Tibial artery (tissue), 4 donors: ENCODE data around the gene RNF38.
"Not testable (repeated sequence)": the region's sequence is repeated elsewhere in the genome, so short reads cannot be mapped to it uniquely, and the experiment has no call there.

Source experiments
- DNase-seq, 2 donors: peaks; one replicate each; pipeline ENCODE4 v3.0.0-alpha.2; 2019
- H3K27ac ChIP-seq, 2 donors: fragments of 200-600 bp; sonication (generic) in 1 of 2; 1 replicate in 1 of 2; 2 replicates in 1 of 2; pipeline ENCODE4 v1.5.1; 2018 to 2019; ENCODE audit warnings: mild to moderate bottlenecking in 1 of 2
- H3K27me3 ChIP-seq, 2 donors: fragments of 200-600 bp; sonication (generic) in 1 of 2; one replicate each; pipeline versions ENCODE4 v1.5.1 to v1.6.0; 2016 to 2019
- H3K36me3 ChIP-seq, 3 donors: fragments of 200-600 bp; sonication (generic) in 2 of 3; one replicate each; pipeline ENCODE4 v1.5.1; 2016 to 2019; ENCODE audit warnings: mild to moderate bottlenecking in 2 of 3
- H3K4me1 ChIP-seq, 4 donors: fragments of 200-600 bp; sonication (generic) in 2 of 4; 1 replicate in 3 of 4; 2 replicates in 1 of 4; pipeline ENCODE4 v1.5.1; 2016 to 2019
- H3K4me3 ChIP-seq, 2 donors: fragments of 200-600 bp; sonication (generic) in 1 of 2; 1 replicate in 1 of 2; 2 replicates in 1 of 2; pipeline ENCODE4 v1.5.1; 2018 to 2019; ENCODE audit warnings: mild to moderate bottlenecking in 2 of 2
- H3K9me3 ChIP-seq, 3 donors: fragments of 200-600 bp; sonication (generic) in 1 of 3; one replicate each; pipeline ENCODE4 v1.5.1; 2016 to 2019
- intact Hi-C: fragments of 100-400 bp; cut with DNase I; formaldehyde crosslinking; loops from one replicate; pipeline ENCODE4 v1.15.0; 2023; ENCODE audit warnings: low total_unique reads
- TF ChIP-seq, protein P1 (sequence below), 2 experiments: fragments of 200-600 bp in 1 of 2; fragments of 450-650 bp in 1 of 2; IDR thresholded peaks; one replicate each; pipeline ENCODE4 v1.5.1; 2017 to 2019; ENCODE audit warnings: antibody characterized with exemption in 2 of 2, mild to moderate bottlenecking in 1 of 2, moderate library complexity in 1 of 2

RNF38 gene

DNA sequence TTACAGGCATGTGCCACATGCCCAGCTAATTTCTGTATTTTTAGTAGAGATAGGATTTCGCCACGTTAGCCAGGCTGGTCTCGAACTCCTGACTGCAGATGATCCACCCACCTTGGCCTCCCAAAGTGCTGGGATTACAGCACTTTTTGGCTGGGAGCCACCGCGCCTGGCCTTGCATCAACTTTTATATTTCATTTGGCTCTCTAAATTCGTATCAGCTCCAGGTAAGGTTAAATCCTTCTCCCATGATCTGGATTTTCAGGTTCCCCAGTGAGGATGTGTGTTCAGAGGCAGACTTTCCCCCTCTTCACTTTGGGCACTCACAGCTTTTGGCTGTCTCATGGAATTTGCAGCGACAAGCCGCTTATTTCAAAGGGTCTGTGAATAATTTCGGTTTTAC lies 16.8 kb upstream of the RNF38 start:
- H3K36me3 ChIP-seq = peaks cover 0 to 9% (median 5%) of the 10 kb centered on the region in 3 donors
- H3K27ac ChIP-seq = no peak overlapping the region
- peaks cover 0 to 3% (median 0%) of the 10 kb centered on the region in 4 donors for H3K4me1 ChIP-seq
- TF ChIP-seq, protein P1, sequence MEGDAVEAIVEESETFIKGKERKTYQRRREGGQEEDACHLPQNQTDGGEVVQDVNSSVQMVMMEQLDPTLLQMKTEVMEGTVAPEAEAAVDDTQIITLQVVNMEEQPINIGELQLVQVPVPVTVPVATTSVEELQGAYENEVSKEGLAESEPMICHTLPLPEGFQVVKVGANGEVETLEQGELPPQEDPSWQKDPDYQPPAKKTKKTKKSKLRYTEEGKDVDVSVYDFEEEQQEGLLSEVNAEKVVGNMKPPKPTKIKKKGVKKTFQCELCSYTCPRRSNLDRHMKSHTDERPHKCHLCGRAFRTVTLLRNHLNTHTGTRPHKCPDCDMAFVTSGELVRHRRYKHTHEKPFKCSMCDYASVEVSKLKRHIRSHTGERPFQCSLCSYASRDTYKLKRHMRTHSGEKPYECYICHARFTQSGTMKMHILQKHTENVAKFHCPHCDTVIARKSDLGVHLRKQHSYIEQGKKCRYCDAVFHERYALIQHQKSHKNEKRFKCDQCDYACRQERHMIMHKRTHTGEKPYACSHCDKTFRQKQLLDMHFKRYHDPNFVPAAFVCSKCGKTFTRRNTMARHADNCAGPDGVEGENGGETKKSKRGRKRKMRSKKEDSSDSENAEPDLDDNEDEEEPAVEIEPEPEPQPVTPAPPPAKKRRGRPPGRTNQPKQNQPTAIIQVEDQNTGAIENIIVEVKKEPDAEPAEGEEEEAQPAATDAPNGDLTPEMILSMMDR (IDR thresholded peaks at IDR 0.05) = no peak
- no peak overlapping the region for H3K4me3 ChIP-seq
- H3K9me3 ChIP-seq = no peaks in the 10 kb centered on the region
- intact Hi-C loops = no loop called here
- no peaks in the 10 kb centered on the region for H3K27me3 ChIP-seq
- DNase-seq = no peak

DNA sequence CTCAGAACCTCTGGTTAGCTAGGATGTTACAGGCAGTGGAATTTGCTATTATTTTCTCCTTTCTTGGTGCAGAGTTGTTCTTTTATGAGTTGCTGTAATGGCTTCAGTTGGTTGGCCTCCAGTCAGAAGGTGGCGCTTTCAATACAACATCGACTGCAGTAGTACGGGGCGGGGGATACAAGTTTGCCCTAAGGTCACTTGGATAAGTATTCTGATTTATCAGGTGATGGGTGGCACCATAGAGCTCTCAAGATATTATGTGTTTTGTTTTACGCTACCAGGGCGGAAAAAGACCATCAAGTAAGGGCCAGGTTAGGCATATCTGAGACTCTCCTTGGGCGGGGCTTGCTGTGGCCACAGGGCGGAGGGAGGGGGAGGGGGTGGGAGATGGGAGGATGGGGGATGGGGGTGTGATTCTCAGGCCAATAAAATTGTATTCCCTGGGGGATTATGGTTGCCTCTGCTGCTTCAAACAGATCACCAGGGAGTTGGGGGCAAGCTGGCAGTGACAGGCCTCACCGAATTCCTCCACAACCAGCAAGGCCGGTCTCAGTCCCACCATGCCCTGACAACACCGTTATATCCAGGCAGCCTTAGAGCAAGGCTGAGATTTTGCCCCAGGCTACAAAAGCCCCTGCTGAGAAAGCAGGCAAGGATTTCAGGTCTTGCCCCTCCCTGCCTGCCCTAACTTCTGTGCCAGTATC lies 15.9 kb upstream of the RNF38 start:
- no peak overlapping the region for H3K4me3 ChIP-seq
- H3K9me3 ChIP-seq = no peaks in the 10 kb centered on the region
- TF ChIP-seq, protein P1 (IDR thresholded peaks at IDR 0.05) = no peak
- intact Hi-C loops = no loop called here
- no peak for DNase-seq
- peaks cover 0 to 3% (median 0%) of the 10 kb centered on the region in 4 donors for H3K4me1 ChIP-seq
- H3K27ac ChIP-seq = no peak overlapping the region
- no peaks in the 10 kb centered on the region for H3K27me3 ChIP-seq
- peaks cover 0 to 6% (median 0%) of the 10 kb centered on the region in 3 donors for H3K36me3 ChIP-seq

DNA sequence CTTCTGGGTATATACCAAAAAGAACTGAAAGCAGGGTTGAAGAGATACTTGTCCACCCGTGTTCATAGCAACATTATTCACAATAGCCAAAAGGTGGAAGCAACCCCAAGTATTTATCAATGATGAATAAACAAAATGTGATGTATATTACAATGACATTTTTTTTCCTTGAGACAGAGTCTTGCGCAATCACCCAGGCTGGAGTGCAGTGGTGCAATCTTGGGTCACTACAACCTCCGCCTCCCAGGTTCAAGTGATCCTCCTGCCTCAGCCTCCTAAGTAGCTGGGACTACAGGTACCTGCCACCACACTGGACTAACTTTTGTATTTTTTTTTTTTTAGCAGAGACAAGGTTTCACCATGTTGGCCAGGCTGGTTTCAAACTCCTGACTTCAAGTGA lies 11.3 kb upstream of the RNF38 start:
- H3K4me1 ChIP-seq, H3K36me3 ChIP-seq, intact Hi-C loops, DNase-seq, H3K27me3 ChIP-seq, H3K9me3 ChIP-seq, H3K4me3 ChIP-seq, H3K27ac ChIP-seq: not testable (repeated sequence)

DNA sequence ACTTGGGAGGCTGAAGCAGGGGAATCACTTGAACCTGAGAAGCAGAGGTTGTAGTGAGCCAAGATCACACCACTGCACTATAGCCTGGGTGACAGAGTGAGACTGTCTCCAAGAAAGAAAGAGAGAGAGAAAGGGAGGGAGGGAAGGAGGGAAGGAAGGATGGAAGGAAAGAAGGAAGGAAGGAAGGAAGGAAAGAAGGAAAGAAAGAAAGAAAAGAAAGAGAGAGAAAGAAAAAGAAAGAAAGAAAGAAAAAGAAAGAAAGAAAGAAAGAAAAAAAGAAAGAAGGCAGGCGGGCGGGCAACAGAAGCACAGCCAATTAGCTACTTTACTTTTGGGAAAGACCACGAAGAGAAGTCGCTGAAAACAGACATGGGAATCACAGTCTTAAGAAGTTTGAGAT lies 9.0 kb upstream of the RNF38 start:
- DNase-seq, H3K9me3 ChIP-seq, intact Hi-C loops, H3K36me3 ChIP-seq, H3K27ac ChIP-seq, H3K4me3 ChIP-seq, H3K4me1 ChIP-seq, H3K27me3 ChIP-seq: not testable (repeated sequence)

DNA sequence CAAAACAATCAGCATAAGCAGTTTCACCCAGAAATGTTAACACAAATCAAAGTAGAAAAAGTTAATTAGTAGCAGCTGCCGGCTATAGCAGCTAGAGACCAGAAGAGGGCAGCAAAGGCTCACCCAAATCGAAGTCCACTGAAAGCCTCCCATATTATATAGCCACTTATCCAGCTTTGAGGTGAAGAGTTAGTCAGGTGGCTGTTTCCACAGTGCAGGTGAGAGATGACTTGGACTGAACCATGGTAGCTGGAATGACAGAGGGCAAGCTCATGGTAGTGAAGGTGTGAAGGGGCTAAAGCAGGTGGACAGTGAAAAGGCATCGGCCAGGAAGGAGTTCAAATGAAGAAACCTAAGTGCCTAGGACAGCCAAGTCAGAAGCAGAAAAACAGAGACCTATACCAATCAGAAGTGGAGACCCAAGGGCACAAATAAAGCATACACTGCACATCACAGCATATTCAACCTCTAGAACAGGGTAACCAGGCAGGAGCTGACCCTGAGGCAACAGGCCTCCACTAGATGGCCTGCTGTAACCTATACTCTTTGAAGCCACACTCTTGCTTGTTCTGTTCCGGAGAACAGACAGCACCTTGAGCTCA lies 7.2 kb upstream of the RNF38 start:
- H3K4me1 ChIP-seq = no peaks in the 10 kb centered on the region
- TF ChIP-seq, protein P1 (IDR thresholded peaks at IDR 0.05) = peak; percentile 88 to 95
- no peaks in the 10 kb centered on the region for H3K36me3 ChIP-seq
- peak overlapping the region in 1 of 2 donors; percentile 23 for H3K27ac ChIP-seq
- no peaks in the 10 kb centered on the region for H3K9me3 ChIP-seq
- peak in 1 of 2 donors; percentile 49 for DNase-seq
- intact Hi-C loops = loop anchor here (2.0 kb wide), 1 partner anchor 150 kb away; no protein-coding TSS in a partner anchor
- H3K27me3 ChIP-seq = no peaks in the 10 kb centered on the region
- H3K4me3 ChIP-seq = no peak overlapping the region

DNA sequence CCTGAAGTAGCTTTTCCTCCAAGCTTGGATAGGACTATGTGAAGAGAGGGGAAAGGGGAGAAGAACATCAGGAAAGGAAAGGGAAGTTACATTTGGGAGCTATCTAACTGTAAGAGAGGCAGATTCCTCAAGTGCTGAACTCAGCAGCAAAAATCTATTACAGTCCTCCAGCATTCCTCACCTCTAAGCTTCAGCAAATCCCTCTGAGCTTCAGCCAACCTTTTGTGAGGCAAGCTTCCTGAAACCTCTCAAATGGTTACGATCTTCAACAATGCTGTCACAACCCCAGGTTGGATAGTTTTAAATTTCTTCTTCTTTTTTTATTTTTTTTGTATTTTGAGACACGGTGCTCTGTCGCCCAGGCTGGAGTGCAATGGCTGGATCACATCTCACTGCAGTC lies 2.5 kb upstream of the RNF38 start:
- Histone ChIP-seq H3K4me3 (no peak overlapping the region), H3K9me3 (no peaks in the 10 kb centered on the region), H3K27me3 (no peaks in the 10 kb centered on the region), H3K4me1 (peaks cover 0 to 25% (median 12%) of the 10 kb centered on the region in 4 donors), H3K27ac (no peak overlapping the region), H3K36me3 (no peaks in the 10 kb centered on the region)
- no peak for DNase-seq
- intact Hi-C loops = loop anchor here (5.0 kb wide), 1 partner anchor 85 kb away; no protein-coding TSS in a partner anchor
- TF ChIP-seq, protein P1 (IDR thresholded peaks at IDR 0.05) = no peak
